ENCODE measurements around the gene CD244.
"Not testable (repeated sequence)": the region's sequence is repeated elsewhere in the genome, so short reads cannot be mapped to it uniquely, and the experiment has no call there.

Gene CD244

DNA sequence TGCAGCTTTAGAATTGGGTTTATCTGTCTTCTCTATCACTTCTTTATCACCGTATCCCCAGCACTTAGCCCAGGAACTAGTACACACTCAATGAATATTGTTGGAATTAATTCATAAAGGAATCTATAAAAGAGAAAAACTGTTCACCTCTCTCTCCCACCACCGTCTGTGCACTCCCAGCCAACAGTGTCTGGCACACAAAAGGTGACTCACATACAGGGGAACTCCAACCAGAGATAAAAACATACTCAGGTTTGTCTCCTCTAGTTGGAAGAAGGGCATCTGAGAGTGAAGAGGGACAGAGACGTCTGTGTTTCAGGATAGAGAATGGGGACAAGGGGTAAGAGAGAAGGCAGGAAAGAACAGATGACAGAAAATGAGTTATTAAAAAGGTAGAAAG lies 12.2 kb upstream of the CD244 start:
- Histone ChIP-seq H3K36me3 (no peaks in the 10 kb centered on the region), H3K9me3 (ENCODE audit: severe bottlenecking) (no peaks in the 10 kb centered on the region), H3K27ac (no peak overlapping the region), H3K4me3 (ENCODE audit: low read depth, low read length) (no peak overlapping the region), H3K27me3 (ENCODE audit: insufficient read depth, low read depth, severe bottlenecking) (peaks cover 91% of the 10 kb centered on the region)
- TF ChIP-seq, protein P1, sequence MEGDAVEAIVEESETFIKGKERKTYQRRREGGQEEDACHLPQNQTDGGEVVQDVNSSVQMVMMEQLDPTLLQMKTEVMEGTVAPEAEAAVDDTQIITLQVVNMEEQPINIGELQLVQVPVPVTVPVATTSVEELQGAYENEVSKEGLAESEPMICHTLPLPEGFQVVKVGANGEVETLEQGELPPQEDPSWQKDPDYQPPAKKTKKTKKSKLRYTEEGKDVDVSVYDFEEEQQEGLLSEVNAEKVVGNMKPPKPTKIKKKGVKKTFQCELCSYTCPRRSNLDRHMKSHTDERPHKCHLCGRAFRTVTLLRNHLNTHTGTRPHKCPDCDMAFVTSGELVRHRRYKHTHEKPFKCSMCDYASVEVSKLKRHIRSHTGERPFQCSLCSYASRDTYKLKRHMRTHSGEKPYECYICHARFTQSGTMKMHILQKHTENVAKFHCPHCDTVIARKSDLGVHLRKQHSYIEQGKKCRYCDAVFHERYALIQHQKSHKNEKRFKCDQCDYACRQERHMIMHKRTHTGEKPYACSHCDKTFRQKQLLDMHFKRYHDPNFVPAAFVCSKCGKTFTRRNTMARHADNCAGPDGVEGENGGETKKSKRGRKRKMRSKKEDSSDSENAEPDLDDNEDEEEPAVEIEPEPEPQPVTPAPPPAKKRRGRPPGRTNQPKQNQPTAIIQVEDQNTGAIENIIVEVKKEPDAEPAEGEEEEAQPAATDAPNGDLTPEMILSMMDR (IDR thresholded peaks at IDR 0.05; ENCODE audit: low read depth, low read length), result no peak
- no peak for DNase-seq

DNA sequence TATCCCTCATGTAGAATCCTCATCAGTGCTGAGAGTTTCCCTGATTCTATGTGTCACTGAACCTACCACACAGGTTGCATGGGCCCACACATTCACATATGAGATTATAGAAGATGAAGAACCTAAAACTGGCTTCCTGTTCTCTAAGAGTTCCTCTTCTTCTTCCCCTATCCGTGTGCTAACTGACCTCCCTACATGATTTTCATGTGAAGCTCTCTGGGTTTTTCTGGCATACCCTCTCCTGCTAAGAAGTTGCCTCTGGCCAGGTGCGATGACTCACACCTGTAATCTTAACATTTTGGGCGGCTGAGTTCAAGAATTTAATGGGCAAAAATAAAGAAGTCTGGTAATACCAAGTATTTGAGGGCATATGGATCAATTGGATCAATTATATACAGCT lies 5.5 kb upstream of the CD244 start:
- Histone ChIP-seq H3K36me3 (no peaks in the 10 kb centered on the region), H3K27ac (no peak overlapping the region), H3K27me3 (ENCODE audit: insufficient read depth, low read depth, severe bottlenecking) (peaks cover 91% of the 10 kb centered on the region), H3K9me3 (ENCODE audit: severe bottlenecking) (peaks cover 4% of the 10 kb centered on the region), H3K4me3 (ENCODE audit: low read depth, low read length) (no peak overlapping the region)
- no peak for DNase-seq
- TF ChIP-seq, protein P1 (IDR thresholded peaks at IDR 0.05; ENCODE audit: low read depth, low read length), result no peak

DNA sequence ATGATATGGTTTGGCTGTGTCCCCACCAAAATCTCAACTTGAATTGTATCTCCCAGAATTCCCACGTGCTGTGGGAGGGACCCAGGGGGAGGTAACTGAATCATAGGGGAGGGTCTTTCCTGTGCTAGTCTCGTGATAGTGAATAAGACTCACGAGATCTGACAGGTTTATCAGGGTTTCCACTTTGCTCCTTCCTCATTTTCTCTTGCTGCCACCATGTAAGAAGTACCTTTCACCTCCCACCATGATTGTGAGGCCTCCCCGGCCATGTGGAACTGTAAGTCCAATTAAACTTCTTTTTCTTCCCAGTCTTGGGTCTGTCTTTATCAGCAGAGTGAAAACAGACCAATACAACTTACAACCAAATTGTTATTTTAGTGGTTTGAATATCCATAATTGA lies 5.0 kb upstream of the CD244 start:
- not testable (repeated sequence) for DNase-seq, H3K27ac ChIP-seq
- H3K27me3 ChIP-seq (ENCODE audit: insufficient read depth, low read depth, severe bottlenecking), result peaks cover 91% of the 10 kb centered on the region

DNA sequence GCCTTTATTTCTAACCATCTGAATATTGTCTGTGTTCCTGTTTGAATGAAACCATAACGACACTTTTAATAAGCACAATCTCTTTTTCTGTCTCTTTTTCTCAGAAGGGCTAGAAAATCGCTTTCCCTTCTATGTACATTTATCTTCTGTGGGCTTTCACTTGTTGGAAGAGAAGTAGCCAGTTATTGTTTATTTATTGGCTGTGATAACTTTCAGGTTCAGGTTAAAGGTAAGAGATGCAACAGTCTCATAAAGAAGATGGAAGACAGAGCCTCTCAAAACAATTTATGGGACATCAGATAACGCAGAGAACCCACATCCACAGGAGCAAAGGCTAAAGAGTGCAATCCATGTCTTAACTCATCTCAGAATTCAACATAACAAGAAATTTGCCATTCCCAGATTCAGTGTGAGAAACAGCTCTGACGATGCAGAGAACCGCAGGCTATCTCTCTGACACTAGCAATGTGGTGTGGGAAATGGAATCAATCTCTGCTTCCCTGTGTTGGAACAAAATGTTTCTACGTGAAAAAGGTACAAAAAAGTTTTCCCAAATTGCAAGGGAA lies 4.1 kb upstream of the CD244 start:
- DNase-seq, result no peak
- Histone ChIP-seq H3K4me3 (ENCODE audit: low read depth, low read length) (no peak overlapping the region), H3K9me3 (ENCODE audit: severe bottlenecking) (peaks cover 7% of the 10 kb centered on the region), H3K36me3 (no peaks in the 10 kb centered on the region), H3K27me3 (ENCODE audit: insufficient read depth, low read depth, severe bottlenecking) (peaks cover 93% of the 10 kb centered on the region), H3K27ac (no peak overlapping the region)
- TF ChIP-seq, protein P1 (IDR thresholded peaks at IDR 0.05; ENCODE audit: low read depth, low read length), result no peak

More for the DNA sequence above, 5.0 kb upstream of the CD244 start:
- H3K4me3 ChIP-seq (ENCODE audit: low read depth, low read length); H3K9me3 ChIP-seq (ENCODE audit: severe bottlenecking); H3K36me3 ChIP-seq: not testable (repeated sequence)

DNA sequence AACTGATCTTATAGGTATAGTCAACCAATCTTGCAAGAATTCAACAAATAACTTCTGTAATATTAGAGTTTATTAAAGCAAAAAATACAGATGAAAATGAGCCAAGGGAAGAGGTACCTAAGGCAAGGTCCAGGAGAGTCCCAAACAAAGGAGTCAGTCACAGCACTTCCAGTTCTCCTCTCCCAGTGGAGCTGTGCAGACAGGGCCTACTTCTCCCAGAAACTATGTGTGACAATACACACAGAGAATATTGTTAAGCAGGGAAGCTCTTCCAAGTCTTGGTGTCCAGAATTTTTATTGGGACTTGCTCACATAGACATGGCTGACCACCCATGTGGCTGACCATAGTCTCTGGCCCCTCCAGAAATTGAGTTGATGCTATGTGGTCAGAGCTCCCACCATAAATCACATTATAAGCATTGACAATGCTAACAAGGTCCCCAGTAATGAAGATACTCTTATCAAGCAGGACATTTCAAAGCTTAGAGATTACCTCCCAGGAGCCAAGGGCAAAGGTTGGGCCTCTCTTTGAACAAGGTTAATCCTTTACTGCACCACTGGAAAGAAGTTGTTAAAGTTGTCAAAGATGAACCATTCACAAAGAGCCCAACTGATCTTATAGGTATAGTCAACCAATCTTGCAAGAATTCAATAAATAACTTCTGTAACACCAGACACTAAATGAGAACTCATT lies 3.5 kb upstream of the CD244 start:
- Histone ChIP-seq H3K36me3 (no peaks in the 10 kb centered on the region), H3K9me3 (ENCODE audit: severe bottlenecking) (peaks cover 7% of the 10 kb centered on the region), H3K27me3 (ENCODE audit: insufficient read depth, low read depth, severe bottlenecking) (peaks cover 93% of the 10 kb centered on the region), H3K27ac (no peak overlapping the region), H3K4me3 (ENCODE audit: low read depth, low read length) (no peak overlapping the region)
- DNase-seq, result no peak
- TF ChIP-seq, protein P1 (IDR thresholded peaks at IDR 0.05; ENCODE audit: low read depth, low read length), result no peak

DNA sequence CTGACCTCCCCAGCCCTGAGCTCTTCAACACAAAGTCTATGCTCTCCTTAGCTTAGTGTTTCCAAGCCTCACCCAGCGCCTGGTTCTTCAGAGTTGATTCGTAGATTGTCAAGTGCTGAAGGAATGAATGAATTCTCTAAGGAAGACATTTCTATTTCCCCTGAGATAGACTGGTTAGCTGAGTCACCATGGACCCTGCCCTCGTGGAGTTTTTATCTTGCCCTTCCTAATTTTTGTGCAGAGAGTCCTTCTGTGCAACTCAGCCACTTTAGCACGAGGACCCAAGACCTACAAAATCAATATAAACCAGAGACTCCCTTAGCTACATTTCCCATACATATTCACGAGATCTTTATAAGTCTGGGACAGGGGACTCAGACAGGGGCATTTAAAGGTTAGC lies 2.6 kb upstream of the CD244 start:
- Histone ChIP-seq H3K36me3 (no peaks in the 10 kb centered on the region), H3K4me3 (ENCODE audit: low read depth, low read length) (no peak overlapping the region), H3K27me3 (ENCODE audit: insufficient read depth, low read depth, severe bottlenecking) (peaks cover 97% of the 10 kb centered on the region), H3K9me3 (ENCODE audit: severe bottlenecking) (peaks cover 7% of the 10 kb centered on the region), H3K27ac (no peak overlapping the region)
- TF ChIP-seq, protein P1 (IDR thresholded peaks at IDR 0.05; ENCODE audit: low read depth, low read length), result no peak
- no peak for DNase-seq
